ENCODE data around the gene AKR1C3. TPM values are rescaled to one million over a fixed set of nuclear protein-coding genes. Genes with fewer than 3 reads are reported as not detected.
"Not testable (repeated sequence)": the region's sequence is repeated elsewhere in the genome, so short reads cannot be mapped to it uniquely, and the experiment has no call there.

Gene AKR1C3
- total RNA-seq, 1 donor from 2014 or later: 0.89 TPM

GRCh38 chr10:5116621-5117020 lies 22.4 kb downstream of the AKR1C3 start:
- Mint-ChIP-seq H3K36me3 (ENCODE audit: unreplicated experiment) (no peaks in the 10 kb centered on the region), H3K27me3 (ENCODE audit: unreplicated experiment) (no peaks in the 10 kb centered on the region), H3K4me3 (ENCODE audit: unreplicated experiment) (no peak overlapping the region), H3K27ac (ENCODE audit: unreplicated experiment) (no peak overlapping the region), H3K9me3 (ENCODE audit: unreplicated experiment) (peaks cover 4% of the 10 kb centered on the region), H3K4me1 (ENCODE audit: unreplicated experiment) (no peaks in the 10 kb centered on the region)
- DNase-seq (ENCODE audit: extremely low spot score, unreplicated experiment): no peak
- no peak for TF ChIP-seq CTCF (IDR thresholded peaks at IDR 0.05)

- DNase-seq (ENCODE audit: extremely low spot score, unreplicated experiment): no peak
- no peak for TF ChIP-seq CTCF (IDR thresholded peaks at IDR 0.05)
- no peak overlapping the region for H3K4me3 Mint-ChIP-seq (ENCODE audit: unreplicated experiment)
- no peaks in the 10 kb centered on the region for H3K4me1 Mint-ChIP-seq (ENCODE audit: unreplicated experiment)
- peaks cover 4% of the 10 kb centered on the region for H3K9me3 Mint-ChIP-seq (ENCODE audit: unreplicated experiment)
- H3K27me3 Mint-ChIP-seq (ENCODE audit: unreplicated experiment): no peaks in the 10 kb centered on the region
- H3K27ac Mint-ChIP-seq (ENCODE audit: unreplicated experiment): no peak overlapping the region
- no peaks in the 10 kb centered on the region for H3K36me3 Mint-ChIP-seq (ENCODE audit: unreplicated experiment)
Observed at GRCh38 chr10:5117026-5117425, 22.8 kb downstream of the AKR1C3 start.

- not testable (repeated sequence) for H3K27me3 Mint-ChIP-seq (ENCODE audit: unreplicated experiment); H3K4me3 Mint-ChIP-seq (ENCODE audit: unreplicated experiment); DNase-seq (ENCODE audit: extremely low spot score, unreplicated experiment); H3K36me3 Mint-ChIP-seq (ENCODE audit: unreplicated experiment); H3K27ac Mint-ChIP-seq (ENCODE audit: unreplicated experiment); H3K9me3 Mint-ChIP-seq (ENCODE audit: unreplicated experiment); H3K4me1 Mint-ChIP-seq (ENCODE audit: unreplicated experiment)
Observed at GRCh38 chr10:5119997-5120396, 25.8 kb downstream of the AKR1C3 start.

GRCh38 chr10:5123886-5124285 lies 29.7 kb downstream of the AKR1C3 start:
- TF ChIP-seq CTCF (IDR thresholded peaks at IDR 0.05): no peak
- DNase-seq (ENCODE audit: extremely low spot score, unreplicated experiment): no peak
- peaks cover 4% of the 10 kb centered on the region for H3K9me3 Mint-ChIP-seq (ENCODE audit: unreplicated experiment)
- H3K27ac Mint-ChIP-seq (ENCODE audit: unreplicated experiment): no peak overlapping the region
- H3K36me3 Mint-ChIP-seq (ENCODE audit: unreplicated experiment): no peaks in the 10 kb centered on the region
- H3K27me3 Mint-ChIP-seq (ENCODE audit: unreplicated experiment): no peaks in the 10 kb centered on the region
- H3K4me3 Mint-ChIP-seq (ENCODE audit: unreplicated experiment): no peak overlapping the region
- H3K4me1 Mint-ChIP-seq (ENCODE audit: unreplicated experiment): no peaks in the 10 kb centered on the region

GRCh38 chr10:5125315-5126044 lies 31.3 kb downstream of the AKR1C3 start:
- no peak overlapping the region for H3K27ac Mint-ChIP-seq (ENCODE audit: unreplicated experiment)
- DNase-seq (ENCODE audit: extremely low spot score, unreplicated experiment): no peak
- H3K9me3 Mint-ChIP-seq (ENCODE audit: unreplicated experiment): peaks cover 4% of the 10 kb centered on the region
- no peak for TF ChIP-seq CTCF (IDR thresholded peaks at IDR 0.05)
- no peaks in the 10 kb centered on the region for H3K36me3 Mint-ChIP-seq (ENCODE audit: unreplicated experiment)
- H3K27me3 Mint-ChIP-seq (ENCODE audit: unreplicated experiment): no peaks in the 10 kb centered on the region
- no peaks in the 10 kb centered on the region for H3K4me1 Mint-ChIP-seq (ENCODE audit: unreplicated experiment)
- no peak overlapping the region for H3K4me3 Mint-ChIP-seq (ENCODE audit: unreplicated experiment)

Data from osteocyte (in vitro differentiated cells).